ENCODE data around the gene RAB4A. TPM values are rescaled to one million over a fixed set of nuclear protein-coding genes. Genes with fewer than 3 reads are reported as not detected.
A peak's percentile ranks its signal among the peaks of the same experiment; 100 is the strongest.

The RAB4A gene
- total and polyA plus RNA-seq, 2 of the 13 experiments (the other 11 are each of a cell fraction or from before 2014, with no cell fraction given): 56.0 to 80.1 TPM

GRCh38 chr1:229270547-229271447 lies at the start of gene RAB4A (continued):
- TF ChIP-seq, protein P1, sequence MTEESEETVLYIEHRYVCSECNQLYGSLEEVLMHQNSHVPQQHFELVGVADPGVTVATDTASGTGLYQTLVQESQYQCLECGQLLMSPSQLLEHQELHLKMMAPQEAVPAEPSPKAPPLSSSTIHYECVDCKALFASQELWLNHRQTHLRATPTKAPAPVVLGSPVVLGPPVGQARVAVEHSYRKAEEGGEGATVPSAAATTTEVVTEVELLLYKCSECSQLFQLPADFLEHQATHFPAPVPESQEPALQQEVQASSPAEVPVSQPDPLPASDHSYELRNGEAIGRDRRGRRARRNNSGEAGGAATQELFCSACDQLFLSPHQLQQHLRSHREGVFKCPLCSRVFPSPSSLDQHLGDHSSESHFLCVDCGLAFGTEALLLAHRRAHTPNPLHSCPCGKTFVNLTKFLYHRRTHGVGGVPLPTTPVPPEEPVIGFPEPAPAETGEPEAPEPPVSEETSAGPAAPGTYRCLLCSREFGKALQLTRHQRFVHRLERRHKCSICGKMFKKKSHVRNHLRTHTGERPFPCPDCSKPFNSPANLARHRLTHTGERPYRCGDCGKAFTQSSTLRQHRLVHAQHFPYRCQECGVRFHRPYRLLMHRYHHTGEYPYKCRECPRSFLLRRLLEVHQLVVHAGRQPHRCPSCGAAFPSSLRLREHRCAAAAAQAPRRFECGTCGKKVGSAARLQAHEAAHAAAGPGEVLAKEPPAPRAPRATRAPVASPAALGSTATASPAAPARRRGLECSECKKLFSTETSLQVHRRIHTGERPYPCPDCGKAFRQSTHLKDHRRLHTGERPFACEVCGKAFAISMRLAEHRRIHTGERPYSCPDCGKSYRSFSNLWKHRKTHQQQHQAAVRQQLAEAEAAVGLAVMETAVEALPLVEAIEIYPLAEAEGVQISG (CRISPR knock-in tag; IDR thresholded peaks at IDR 0.05): peak; percentile 83
- TF ChIP-seq ARID5B (CRISPR knock-in tag; IDR thresholded peaks at IDR 0.05) (peak; percentile 65), ZNF33B (CRISPR knock-in tag; IDR thresholded peaks at IDR 0.05) (peak; percentile 56; the same call in 1 of the 2 replicates), FIP1L1 (IDR thresholded peaks at IDR 0.05; ENCODE audit: borderline replicate concordance, insufficient read depth, low read depth, low read length) (no peak), ASH2L (IDR thresholded peaks at IDR 0.05; ENCODE audit: insufficient read length, low read depth, low read length) (peak; percentile 84), MYNN (CRISPR knock-in tag; IDR thresholded peaks at IDR 0.05; ENCODE audit: low read depth) (no peak), MAFF (IDR thresholded peaks at IDR 0.05; ENCODE audit: low read depth, low read length) (no peak), ZNF121 (CRISPR knock-in tag; IDR thresholded peaks at IDR 0.05) (peak; percentile 78; the same call in 1 of the 2 replicates), ZBTB43 (CRISPR knock-in tag; conservative IDR thresholded peaks at IDR 0.05) (peak; percentile 82), ZNF674 (CRISPR knock-in tag; IDR thresholded peaks at IDR 0.05; ENCODE audit: low read depth) (0 out of 2 replicates have a peak, but pooled peaks have one; percentile 19), ATF4 (CRISPR knock-in tag; IDR thresholded peaks at IDR 0.05) (peak in 1 of 2 experiments; percentile 74; a peak in 2 of 4 replicates), ARNT2 (CRISPR knock-in tag; IDR thresholded peaks at IDR 0.05; ENCODE audit: low read depth) (peak; percentile 98), HNF4G (IDR thresholded peaks at IDR 0.05; ENCODE audit: borderline replicate concordance, low read depth, low read length) (no peak), HNF4G (CRISPR knock-in tag; IDR thresholded peaks at IDR 0.05; ENCODE audit: borderline replicate concordance, low read depth) (no peak; the same call in 1 of the 2 replicates), HOXA9 (CRISPR knock-in tag; IDR thresholded peaks at IDR 0.05; ENCODE audit: borderline replicate concordance) (peak; percentile 95)
- TF ChIP-seq, protein P2, sequence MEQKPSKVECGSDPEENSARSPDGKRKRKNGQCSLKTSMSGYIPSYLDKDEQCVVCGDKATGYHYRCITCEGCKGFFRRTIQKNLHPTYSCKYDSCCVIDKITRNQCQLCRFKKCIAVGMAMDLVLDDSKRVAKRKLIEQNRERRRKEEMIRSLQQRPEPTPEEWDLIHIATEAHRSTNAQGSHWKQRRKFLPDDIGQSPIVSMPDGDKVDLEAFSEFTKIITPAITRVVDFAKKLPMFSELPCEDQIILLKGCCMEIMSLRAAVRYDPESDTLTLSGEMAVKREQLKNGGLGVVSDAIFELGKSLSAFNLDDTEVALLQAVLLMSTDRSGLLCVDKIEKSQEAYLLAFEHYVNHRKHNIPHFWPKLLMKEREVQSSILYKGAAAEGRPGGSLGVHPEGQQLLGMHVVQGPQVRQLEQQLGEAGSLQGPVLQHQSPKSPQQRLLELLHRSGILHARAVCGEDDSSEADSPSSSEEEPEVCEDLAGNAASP (CRISPR knock-in tag; IDR thresholded peaks at IDR 0.05; ENCODE audit: borderline replicate concordance): no peak

Measured in HepG2 (cell line).